ENCODE data around the gene RNASE13.

RNASE13 gene

DNA sequence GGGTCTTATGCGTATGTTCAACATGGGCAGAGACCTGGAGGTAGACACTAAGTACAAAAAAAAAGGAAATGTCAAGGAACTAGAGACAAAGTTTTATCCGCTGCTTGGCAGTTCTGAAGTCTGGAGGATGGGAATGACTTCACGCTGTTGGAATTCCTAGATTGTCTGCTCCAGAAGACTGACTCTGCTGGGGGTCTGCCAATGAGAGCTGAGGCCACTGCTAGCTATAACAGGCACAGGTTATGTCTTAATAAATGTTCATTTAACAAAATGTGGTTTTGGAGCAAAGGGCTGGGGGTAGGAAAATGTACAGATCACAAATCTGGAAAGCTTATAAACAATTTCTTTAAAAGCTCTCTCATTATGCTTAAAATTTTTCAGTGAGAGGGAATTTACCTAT lies 28.9 kb upstream of the RNASE13 start:
- no peak for DNase-seq (ENCODE audit: low read depth)

DNA sequence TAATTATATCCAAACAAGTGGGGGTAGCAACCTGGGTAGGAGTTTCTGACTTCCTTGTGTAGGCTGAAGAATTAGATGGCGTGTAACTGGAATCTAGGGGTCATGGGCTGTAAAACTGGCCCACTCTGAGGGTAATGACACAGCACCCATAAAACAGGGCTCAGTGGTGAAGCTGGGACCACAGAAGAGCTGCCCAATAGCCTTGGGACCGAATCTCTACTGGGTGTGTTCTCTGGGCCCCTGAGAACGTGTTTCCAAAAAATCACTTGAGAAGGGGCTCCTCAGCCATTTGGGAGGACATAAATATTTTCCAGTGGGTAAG lies 26.7 kb upstream of the RNASE13 start:
- no peak for DNase-seq (ENCODE audit: low read depth)

DNA sequence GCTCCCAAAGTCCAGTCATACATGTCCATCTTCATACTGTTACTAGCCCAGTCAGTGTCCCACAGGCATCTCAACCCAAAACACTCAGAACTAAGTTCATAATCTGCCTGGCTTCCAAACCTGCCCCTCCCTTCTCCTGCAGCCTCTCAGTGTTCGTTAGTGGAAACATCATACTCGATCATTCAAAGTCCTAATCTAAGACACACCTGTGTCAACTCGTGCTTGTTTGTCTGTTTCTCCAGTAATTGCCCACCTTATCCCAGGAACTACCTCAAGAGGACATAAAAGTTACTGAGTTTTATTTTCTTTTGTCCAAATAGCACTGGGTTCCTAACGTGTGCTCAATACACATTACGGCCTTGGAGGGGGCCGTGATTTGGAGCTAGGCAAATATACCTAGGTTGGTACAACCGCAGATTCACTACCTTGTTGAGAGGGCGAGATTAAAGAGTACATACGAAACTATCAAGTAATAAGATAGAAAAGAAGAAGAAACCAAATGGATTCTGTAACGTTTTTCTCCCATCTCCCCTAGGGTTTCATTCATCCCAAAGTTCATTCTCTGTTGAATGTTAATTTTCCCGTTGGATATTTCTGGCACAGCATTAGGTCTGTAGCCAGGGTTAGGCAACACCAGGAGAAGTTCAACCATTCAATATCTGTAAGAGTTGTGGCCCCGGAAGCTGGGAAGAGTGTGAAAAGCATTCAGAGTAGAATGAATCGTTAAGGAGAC lies 26.2 kb upstream of the RNASE13 start:
- DNase-seq (ENCODE audit: low read depth), result no peak

DNA sequence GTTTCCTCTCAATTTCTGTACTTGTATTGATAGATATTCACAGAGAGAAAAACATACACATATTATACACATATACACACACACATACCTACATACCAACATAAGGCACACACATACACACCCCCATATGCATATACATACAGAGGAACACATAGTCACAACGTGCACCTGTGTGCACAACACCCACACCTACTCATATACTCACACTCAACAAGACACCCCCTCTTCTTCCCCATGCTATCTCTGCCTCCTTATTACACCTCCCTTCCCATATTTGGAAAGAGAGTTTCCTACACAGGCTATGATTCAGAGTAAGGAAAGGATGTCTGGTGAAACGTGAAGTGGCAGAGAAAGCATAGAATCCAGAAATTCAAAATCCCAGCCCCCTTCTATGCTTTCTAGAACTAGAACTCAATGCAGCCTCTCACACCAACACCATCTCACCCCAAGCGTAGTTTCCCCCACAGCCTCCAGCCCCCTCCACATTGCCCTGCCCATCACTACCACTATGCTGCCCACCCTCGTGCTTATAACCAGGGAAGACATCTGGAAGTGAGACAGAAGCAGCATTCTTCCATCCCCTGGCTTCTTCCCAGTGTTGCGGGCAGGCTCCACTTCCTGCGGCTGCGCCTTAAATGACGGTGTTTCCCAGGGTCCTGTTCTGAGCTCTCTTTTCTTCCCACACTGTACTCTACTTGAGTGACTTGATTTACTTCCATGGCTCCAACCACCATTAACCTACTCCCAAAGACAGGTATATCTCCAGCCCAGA lies 25.4 kb upstream of the RNASE13 start:
- DNase-seq (ENCODE audit: low read depth), result no peak

DNA sequence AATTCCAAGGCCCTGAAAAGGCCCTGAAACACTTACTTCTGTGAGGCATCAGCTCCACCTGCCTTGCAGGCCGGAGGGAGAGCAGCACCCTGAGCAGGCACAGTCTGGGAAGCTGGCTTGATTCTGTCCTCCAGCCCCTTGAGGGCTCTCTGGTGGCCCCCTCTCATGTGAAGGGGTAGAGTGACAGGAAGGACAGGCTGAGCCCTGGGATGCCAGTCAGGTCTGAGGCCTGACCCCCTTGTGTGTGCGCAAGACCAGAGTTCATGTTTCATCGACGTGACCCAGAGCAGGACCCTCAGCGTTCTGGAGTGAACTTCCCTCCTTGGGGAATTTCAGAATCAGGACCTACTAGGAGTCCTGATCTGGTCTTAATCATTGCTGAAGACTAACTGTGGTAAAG lies 24.3 kb upstream of the RNASE13 start:
- no peak for DNase-seq (ENCODE audit: low read depth)

DNA sequence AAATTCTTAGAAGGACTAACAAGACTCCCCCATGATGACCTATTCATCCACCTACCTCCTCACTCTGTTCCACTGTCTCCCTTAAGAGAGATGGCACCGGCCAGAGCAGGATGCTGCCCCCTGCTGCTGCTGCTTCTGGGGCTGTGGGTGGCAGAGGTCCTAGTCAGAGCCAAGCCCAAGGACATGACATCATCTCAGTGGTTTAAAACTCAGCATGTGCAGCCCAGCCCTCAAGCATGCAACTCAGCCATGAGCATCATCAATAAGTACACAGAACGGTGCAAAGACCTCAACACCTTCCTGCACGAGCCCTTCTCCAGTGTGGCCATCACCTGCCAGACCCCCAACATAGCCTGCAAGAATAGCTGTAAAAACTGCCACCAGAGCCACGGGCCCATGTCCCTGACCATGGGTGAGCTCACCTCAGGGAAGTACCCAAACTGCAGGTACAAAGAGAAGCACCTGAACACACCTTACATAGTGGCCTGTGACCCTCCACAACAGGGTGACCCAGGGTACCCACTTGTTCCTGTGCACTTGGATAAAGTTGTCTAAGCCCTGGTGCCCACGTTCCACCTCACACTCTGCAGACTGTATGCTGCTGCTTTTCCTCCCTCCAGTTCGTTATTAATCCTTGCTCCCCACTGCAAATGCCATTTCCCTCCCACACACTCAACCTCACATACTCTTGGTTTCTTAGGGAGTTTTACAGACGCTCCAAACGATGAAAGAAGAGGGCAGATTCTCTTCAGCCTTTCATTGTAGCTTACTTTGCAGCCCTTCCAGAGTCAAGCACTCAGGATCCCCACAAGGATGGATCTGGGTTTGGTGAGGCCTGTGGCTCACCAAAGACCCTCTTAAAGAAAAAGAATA lies 23.4 kb upstream of the RNASE13 start, which contains the start of gene RNASE8:
RNASE8 (plus strand) TSS at position 20 of the 873 bp plus-strand sequence; CDS start at position 91, 71 bp downstream.
- DNase-seq (ENCODE audit: low read depth), result no peak

DNA sequence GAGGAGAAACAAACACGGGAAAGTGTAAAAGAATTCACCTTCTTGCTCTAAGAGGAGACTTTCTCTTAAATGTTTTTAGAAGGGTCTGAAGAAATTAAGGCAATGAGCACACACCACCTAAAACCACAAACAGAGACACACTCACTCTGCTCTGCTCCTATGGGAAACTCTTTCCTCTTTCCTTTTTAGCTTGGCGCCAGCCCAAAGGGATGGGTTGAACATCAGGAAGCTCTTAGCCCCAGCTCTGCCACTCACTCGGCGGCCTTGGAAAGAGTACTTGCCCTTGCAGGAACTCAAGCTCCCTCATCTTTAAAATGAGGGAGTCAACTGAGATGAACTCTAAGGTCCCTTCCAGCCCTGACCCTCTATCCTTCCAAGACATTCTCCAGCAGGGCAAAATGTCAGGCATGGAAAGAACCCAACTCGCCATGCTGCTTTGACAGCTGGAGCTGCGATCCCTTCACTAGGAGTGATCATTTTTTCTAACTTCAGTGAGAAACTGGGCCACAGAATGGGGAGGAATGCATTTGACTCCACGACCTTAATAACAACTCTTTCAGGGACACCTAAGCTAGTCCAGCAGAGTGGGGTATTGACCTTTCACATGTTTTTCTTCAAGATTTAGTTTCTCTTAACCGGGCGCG lies 22.0 kb upstream of the RNASE13 start:
- no peak for DNase-seq (ENCODE audit: low read depth)

DNA sequence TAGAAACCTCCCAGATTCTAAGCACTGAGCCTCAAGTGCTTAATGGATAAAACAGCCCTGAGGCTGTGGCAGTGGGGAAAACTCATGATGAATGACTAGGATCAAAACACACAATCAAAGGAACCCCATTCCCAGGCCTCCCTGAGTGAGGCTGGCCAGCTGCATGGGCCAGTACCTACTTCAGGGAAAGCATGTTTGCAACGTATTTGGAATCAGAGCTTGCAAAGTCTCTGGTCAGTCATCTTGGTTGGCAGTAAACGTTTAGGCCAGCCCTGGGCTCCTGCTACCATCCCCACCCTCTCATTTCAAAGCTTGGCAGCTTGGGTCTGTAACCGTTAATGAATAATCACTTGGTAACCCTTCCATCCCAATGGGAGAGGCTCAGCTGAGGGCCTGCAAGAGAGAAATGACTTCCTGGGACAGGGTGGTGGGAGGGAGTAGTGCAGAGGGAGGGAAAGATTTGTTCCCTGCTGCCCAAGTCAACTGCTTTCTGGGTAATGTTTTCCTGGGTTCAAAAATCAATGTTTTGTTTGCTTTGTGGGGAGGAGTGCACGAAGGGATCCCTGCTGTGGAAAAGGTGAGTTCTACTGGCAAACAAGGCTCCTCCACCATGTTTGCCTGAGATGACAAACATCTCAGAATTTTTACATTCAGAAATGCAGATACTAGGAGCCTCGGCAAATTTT lies 21.0 kb upstream of the RNASE13 start:
- no peak for DNase-seq (ENCODE audit: low read depth)

DNA sequence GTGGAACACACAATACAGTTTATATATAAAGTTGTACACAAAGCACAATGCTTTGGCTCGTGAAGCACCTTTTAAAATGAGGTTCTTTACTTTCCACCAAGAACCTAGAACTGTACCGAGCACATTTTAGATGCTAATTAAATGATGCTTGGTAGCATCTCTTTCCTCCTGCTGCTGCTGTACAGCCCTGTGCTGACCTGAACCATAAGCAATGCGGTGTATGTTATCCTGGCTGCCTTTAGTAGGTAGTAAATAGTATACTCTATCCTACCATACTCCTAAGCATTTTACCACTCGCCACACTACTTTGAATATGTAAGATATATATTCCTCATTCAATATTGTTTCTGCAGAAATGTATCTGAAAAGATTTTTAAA lies 20.1 kb upstream of the RNASE13 start:
- DNase-seq (ENCODE audit: low read depth), result no peak

DNA sequence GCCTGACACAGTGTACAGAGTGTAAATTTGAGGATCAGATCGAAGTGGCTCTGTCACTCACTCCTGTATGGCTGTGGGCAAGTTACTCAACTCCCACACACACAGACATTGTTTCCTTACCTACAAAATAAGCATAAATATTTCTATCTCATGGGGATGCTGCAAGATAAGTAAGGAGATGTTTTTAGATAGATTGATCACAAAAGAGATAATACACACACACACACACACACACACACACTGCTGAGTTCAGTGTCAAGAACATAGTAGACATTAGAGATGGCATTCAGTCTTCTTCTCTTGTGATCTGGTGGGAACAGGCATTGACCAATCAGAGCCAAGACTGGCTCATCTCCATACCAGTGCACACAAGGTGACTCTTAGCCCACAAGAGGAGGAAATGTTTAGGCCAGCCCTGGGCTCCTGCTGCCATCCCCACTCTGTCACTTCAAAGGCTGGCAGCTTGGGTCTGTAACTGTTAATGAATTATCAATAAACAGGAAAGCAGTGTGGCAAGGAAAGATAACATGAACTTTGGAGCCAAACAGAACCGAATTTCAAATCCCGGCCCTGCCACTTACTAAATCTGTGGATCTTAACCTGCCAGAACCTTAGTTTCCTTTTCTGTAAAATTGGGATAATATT lies 19.6 kb upstream of the RNASE13 start:
- DNase-seq (ENCODE audit: low read depth), result no peak

DNA sequence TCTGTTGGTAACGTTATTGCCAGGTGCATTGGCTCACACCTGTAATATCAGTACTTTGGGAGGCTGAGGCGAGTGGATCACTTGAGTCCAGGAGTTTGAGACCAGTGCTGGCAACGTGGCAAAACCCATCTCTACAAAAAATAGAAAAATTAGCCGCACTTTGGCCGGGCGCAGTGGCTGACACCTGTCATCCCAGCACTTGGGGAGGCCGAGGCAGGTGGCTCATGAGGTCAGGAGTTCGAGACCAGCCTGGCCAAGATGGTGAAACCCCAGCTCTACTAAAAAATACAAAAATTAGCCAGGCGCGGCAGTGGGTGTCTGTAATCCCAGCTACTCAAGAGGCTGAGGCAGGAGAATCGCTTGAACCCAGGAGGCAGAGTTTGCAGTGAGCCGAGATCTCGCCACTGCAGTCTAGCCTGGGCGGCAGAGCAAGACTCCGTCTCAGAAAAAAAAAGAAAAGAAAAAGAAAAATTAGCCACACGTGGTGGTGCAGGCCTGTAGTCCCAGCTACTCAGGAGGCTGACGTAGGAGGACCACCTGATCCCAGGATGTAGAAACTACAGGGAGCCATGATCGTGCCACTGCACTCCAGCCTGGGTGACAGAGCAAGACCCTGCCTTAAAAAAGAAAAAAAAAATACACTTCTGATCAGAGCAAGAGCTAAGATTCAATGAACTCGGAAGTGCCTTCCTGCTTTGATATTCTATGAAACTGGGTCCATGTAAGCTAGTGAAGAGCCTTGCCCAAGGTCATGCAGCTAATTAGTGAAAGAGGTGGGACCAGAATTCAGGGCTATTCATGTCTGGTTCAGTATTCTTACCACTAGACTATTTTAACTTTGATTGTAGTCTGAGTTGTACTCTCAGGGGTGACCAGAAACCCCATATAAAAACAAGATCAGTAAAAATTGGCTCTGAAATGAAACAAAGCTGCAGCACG lies 18.8 kb upstream of the RNASE13 start:
- no peak for DNase-seq (ENCODE audit: low read depth)

DNA sequence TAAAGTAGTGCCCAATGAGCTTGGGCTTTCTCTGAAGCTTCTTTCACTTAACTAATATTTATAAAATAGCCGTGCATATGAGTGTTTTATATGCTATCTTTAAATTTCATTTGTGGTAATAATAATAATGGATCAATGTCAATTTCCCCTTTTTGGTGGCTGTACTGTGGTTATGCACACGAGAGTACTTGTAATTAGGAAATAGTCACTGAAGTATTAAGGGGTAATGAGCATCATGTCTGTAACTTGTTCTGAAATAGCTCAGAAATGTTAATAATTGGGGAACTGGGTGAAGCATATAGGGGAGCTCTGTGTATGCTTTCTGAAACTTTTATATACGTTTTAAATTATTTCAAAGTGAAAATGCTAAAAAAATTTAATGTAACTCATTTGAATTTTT lies 16.0 kb upstream of the RNASE13 start:
- no peak for DNase-seq (ENCODE audit: low read depth)

DNA sequence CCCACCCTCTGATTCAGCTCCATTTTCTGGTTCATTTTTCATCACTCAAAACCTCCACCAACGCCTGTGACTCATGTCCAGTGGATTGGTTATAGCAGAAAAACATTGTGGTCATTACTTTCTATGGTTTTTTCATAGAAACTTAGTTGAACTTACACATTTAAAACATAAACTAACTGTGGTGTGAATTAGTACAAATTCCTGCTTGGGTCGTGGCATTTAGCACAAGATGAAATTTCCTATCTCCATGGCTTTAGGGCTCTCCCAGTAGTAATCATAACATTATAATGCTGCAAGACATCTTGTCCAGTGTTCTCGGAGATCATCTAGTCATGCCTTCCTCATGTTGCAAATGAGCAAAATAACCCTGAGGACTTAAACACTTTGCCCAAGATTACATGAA lies 14.7 kb upstream of the RNASE13 start:
- DNase-seq (ENCODE audit: low read depth), result no peak

DNA sequence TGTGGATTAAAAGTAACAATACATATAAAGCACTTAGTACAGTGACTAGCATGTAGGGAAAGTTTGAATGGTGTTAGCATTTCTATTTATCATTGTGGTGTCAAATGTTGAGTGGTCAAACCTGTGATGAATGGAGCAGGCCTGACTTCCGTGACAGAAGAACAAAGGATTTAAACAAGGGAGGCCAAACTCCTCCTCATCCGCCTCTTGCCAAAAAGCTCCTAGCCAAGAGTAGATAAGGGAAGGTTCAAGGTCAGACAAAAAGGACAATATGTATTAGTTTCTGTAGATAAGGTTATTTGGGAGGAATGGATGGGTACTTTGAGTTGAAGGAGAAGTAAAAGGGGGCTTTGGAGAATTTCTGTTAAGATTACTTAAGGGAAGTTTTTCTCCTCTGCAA lies 14.0 kb upstream of the RNASE13 start:
- no peak for DNase-seq (ENCODE audit: low read depth)

DNA sequence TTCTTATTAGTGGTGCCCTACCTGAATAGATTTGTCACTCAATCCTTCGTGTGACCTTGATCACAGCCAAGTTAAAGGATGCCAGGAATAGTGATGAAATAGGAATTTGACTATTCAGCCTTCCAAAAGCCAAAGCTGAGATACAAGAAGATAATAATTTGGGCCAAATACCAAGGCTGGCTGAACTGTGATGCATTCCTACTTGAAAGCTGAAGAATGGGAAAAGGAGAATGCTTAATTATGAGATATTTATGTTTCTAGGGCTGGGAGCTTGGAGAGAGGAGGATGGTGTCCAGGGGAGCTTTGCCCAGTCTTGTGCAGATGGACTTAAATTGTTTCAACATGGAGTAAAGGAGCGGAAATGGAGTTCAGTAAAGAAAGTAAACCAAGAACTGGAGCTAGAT lies 12.8 kb upstream of the RNASE13 start:
- DNase-seq (ENCODE audit: low read depth), result peak; percentile 88

DNA sequence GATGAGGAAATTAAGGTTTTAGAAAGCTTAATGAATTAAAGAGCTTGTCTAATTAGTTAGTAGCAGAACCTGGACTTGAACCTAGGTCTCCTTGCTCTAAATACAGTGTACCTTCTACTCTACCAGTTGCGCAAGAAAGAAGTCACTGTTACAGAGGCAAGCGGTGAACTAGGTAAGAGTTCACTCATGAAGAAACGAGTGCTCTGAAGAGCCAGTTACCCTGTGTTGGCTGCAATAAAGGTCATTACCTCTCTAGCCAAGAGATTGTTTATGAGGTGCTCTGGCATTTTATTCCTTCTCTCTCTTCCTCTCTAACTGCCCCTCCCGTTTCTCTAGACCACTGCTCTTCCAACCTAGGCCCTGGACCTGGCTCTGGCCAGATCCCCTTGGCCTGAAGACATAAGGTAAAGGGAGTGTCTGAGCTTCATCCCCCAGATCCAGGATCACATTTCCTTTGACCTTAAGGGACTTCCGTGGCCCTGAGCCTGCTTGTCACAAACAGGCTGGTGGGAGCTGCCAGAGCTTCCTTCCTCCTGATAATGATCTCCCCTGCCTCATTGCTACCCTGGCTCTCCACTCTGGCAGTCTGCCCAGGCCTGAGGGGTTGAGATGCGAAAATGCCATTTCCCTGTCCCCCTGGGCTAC lies 9.5 kb upstream of the RNASE13 start:
- no peak for DNase-seq (ENCODE audit: low read depth)

DNA sequence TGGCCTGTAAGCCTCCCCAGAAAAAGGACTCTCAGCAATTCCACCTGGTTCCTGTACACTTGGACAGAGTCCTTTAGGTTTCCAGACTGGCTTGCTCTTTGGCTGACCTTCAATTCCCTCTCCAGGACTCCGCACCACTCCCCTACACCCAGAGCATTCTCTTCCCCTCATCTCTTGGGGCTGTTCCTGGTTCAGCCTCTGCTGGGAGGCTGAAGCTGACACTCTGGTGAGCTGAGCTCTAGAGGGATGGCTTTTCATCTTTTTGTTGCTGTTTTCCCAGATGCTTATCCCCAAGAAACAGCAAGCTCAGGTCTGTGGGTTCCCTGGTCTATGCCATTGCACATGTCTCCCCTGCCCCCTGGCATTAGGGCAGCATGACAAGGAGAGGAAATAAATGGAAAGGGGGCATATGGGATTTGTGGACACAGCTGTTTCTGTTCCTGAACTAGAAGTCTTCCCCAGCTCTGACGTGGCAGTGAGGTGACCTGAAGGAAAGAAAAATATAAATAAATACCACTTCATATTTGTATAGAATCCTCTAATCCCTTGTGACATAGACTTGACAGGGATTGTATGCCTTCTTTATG lies 8.9 kb upstream of the RNASE13 start:
- no peak for DNase-seq (ENCODE audit: low read depth)

DNA sequence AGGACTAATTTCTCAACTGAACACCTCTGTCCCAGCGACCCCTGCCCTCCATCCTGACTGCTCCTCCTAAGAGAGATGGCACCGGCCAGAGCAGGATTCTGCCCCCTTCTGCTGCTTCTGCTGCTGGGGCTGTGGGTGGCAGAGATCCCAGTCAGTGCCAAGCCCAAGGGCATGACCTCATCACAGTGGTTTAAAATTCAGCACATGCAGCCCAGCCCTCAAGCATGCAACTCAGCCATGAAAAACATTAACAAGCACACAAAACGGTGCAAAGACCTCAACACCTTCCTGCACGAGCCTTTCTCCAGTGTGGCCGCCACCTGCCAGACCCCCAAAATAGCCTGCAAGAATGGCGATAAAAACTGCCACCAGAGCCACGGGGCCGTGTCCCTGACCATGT lies 8.3 kb upstream of the RNASE13 start:
- no peak for DNase-seq (ENCODE audit: low read depth)
